K562 (cell line): ENCODE data around the gene CTSZ. TPM values are rescaled to one million over a fixed set of nuclear protein-coding genes. Genes with fewer than 3 reads are reported as not detected.

Source experiments
- CBX2 ChIP-seq: fragments of 200-600 bp; sonication (generic); IDR thresholded peaks from one replicate; pipeline ENCODE4 v1.6.1; 2012; ENCODE audit warnings: mild to moderate bottlenecking, low read length, inconsistent platforms; ENCODE audit not compliant: insufficient read depth, poor library complexity, severe bottlenecking
- CBX3 ChIP-seq, 2 experiments: IDR thresholded peaks; 1 replicate in 1 of 2; 2 replicates in 1 of 2; pipeline ENCODE4 v1.6.1; 2012; ENCODE audit warnings: inconsistent platforms in 2 of 2, low read length in 2 of 2, borderline replicate concordance in 1 of 2, control low read depth in 1 of 2
- COPS2 ChIP-seq: fragments of 450-650 bp; conservative IDR thresholded peaks from 2 replicates; pipeline ENCODE4 v1.6.1; 2016; ENCODE audit warnings: mild to moderate bottlenecking, moderate library complexity
- CREB1 ChIP-seq, 2 experiments: sonication (generic) in 1 of 2; formaldehyde crosslinking in 1 of 2; IDR thresholded peaks; 2 replicates each; pipeline versions ENCODE4 v1.6.1 to v1.8.0; 2012 to 2022; ENCODE audit warnings: inconsistent platforms in 1 of 2, mild to moderate bottlenecking in 1 of 2, missing genetic modification reagents in 1 of 2, moderate library complexity in 1 of 2
- CREB5 ChIP-seq: fragments of 250-450 bp; sonication (Bioruptor Pico); IDR thresholded peaks from 2 replicates; pipeline ENCODE4 v1.5.0; 2020; ENCODE audit warnings: mild to moderate bottlenecking
- HMGN3 ChIP-seq: IDR thresholded peaks from 2 replicates; pipeline ENCODE4 v1.6.1; 2011; ENCODE audit warnings: borderline replicate concordance, low read depth, mild to moderate bottlenecking, mixed read lengths, low read length; ENCODE audit not compliant: insufficient read length; ENCODE audit errors: extremely low read depth
- KLF13 ChIP-seq: fragments of 450-650 bp; IDR thresholded peaks from 2 replicates; pipeline ENCODE4 v1.6.1; 2016; ENCODE audit warnings: missing genetic modification characterization, low read depth, mild to moderate bottlenecking, missing compliant biosample characterization, moderate library complexity, borderline replicate concordance
- MAFG ChIP-seq: fragments of 450-650 bp; conservative IDR thresholded peaks from 2 replicates; pipeline ENCODE4 v1.6.1; 2016; ENCODE audit warnings: missing genetic modification characterization, missing compliant biosample characterization
- MEF2D ChIP-seq: conservative IDR thresholded peaks from 2 replicates; pipeline ENCODE4 v1.6.1; 2016; ENCODE audit warnings: low read depth, missing genetic modification characterization, missing compliant biosample characterization
- MXD1 ChIP-seq: fragments of 250-450 bp; sonication (Bioruptor Pico); IDR thresholded peaks from 2 replicates; pipeline ENCODE4 v1.8.0; 2021; ENCODE audit warnings: borderline replicate concordance, mild to moderate bottlenecking, moderate library complexity; ENCODE audit not compliant: poor library complexity, severe bottlenecking
- NFATC3 ChIP-seq: fragments of 450-650 bp; IDR thresholded peaks from 2 replicates; pipeline ENCODE4 v1.6.1; 2017; ENCODE audit warnings: mild to moderate bottlenecking
- TCF3 ChIP-seq: sonication (generic); formaldehyde crosslinking; IDR thresholded peaks from 2 replicates; pipeline ENCODE4 v1.4.0; 2020; ENCODE audit warnings: mild to moderate bottlenecking, missing genetic modification reagents
- TCFL5 ChIP-seq: fragments of 250-450 bp; sonication (Bioruptor Pico); conservative IDR thresholded peaks from 2 replicates; pipeline ENCODE4 v1.6.1; 2021; ENCODE audit warnings: mild to moderate bottlenecking, moderate library complexity, matching md5 sums
- ZBTB26 ChIP-seq: fragments of 450-650 bp; formaldehyde crosslinking; IDR thresholded peaks from 2 replicates; pipeline ENCODE4 v1.4.0; 2022; ENCODE audit warnings: missing genetic modification characterization
- ZBTB7A ChIP-seq: IDR thresholded peaks from 2 replicates; pipeline ENCODE4 v1.6.1; 2011; ENCODE audit warnings: low read depth, mild to moderate bottlenecking, low read length, moderate library complexity, borderline replicate concordance; ENCODE audit not compliant: control insufficient read depth
- ZNF133 ChIP-seq: fragments of 250-450 bp; sonication (Bioruptor Pico); IDR thresholded peaks from 2 replicates; pipeline ENCODE4 v1.4.0; 2020; ENCODE audit warnings: mild to moderate bottlenecking
- ZNF239 ChIP-seq: fragments of 250-450 bp; sonication (Bioruptor Pico); IDR thresholded peaks from 2 replicates; pipeline ENCODE4 v1.4.0; 2020; ENCODE audit warnings: mild to moderate bottlenecking
- ZNF609 ChIP-seq: sonication (generic); formaldehyde crosslinking; IDR thresholded peaks from 2 replicates; pipeline ENCODE4 v1.8.1; 2023; ENCODE audit warnings: missing genetic modification reagents, mild to moderate bottlenecking, borderline replicate concordance
- ZNF785 ChIP-seq: fragments of 250-450 bp; sonication (Bioruptor Pico); IDR thresholded peaks from 2 replicates; pipeline ENCODE4 v1.4.0; 2020; ENCODE audit warnings: mild to moderate bottlenecking
- polyA plus RNA-seq, 8 experiments: library from polyadenylated mRNA; depleted of rRNA in 4 of 8; stranded (reverse) in 5 of 8; unstranded in 3 of 8; fragments of >200 nt; fragmentation: Nextera tagmentation in 2 of 8; fragmentation: Illumina TruSeq in 1 of 8; extraction: Ambion mirVana in 2 of 8; extraction: Trizol in 1 of 8; gene quantifications; 2 replicates each; pipeline versions ENCODE4 v1.2.1 to v1.2.3, GENCODE V29; 2011 to 2014; ENCODE audit warnings: inconsistent platforms in 1 of 8, missing spikeins in 1 of 8
- total RNA-seq, 7 experiments: library from RNA; depleted of rRNA in 6 of 7; stranded (reverse); fragments of >200 nt in 6 of 7; fragmentation: Illumina TruSeq in 2 of 7; extraction: Trizol in 2 of 7; gene quantifications; 2 replicates each; pipeline versions ENCODE4 v1.2.1 to v1.2.3, GENCODE V29; 2011 to 2021; ENCODE audit warnings: low replicate concordance in 1 of 7

The CTSZ gene
- total and polyA plus RNA-seq, 9 of the 15 experiments (the other 6 are each of a cell fraction or from before 2014, with no cell fraction given): 1.6 to 143 (median 82.8) TPM

- no peak for TF ChIP-seq CBX2
- TF ChIP-seq MAFG (tag): no peak
- TF ChIP-seq ZBTB7A: peak; percentile 71; the same call in 1 of the 2 replicates
- TF ChIP-seq NFATC3: no peak
- no peak for TF ChIP-seq ZNF609 (CRISPR knock-in tag)
- TF ChIP-seq CREB5 (CRISPR knock-in tag): peak; percentile 92
- peak; percentile 85 for TF ChIP-seq MEF2D (tag)
- TF ChIP-seq KLF13: peak; percentile 93
- TF ChIP-seq ZNF133: 0 out of 2 replicates have a peak, but pooled peaks have one; percentile 50
- no peak for TF ChIP-seq ZNF785 (CRISPR knock-in tag)
- TF ChIP-seq HMGN3: peak; percentile 86
- TF ChIP-seq TCF3 (CRISPR knock-in tag): peak; percentile 30; the same call in 1 of the 2 replicates
- peak; percentile 86 for TF ChIP-seq TCFL5
- peak; percentile 89; the same call in 1 of the 2 replicates for TF ChIP-seq ZBTB26 (CRISPR knock-in tag)
- TF ChIP-seq COPS2: no peak
- TF ChIP-seq MXD1 (CRISPR knock-in tag): peak; percentile 76
- TF ChIP-seq ZNF239 (CRISPR knock-in tag): peak; percentile 90
- no peak; the same call in 1 of the 2 replicates for TF ChIP-seq CREB1 (IDR thresholded peaks at IDR 0.05)
- no peak for TF ChIP-seq CREB1 (CRISPR knock-in tag; IDR thresholded peaks at IDR 0.05)
- TF ChIP-seq CBX3 (IDR thresholded peaks at IDR 0.05; ENCODE audit: borderline replicate concordance in 1 of 2, low read length in 2 of 2): no peak
Measured at GRCh38 chr20:59032023-59032712, 25.1 kb upstream of the CTSZ start, which contains the start of gene ATP5F1E (continued).
